HG02870 (cell line): ENCODE results near the gene CALN1.

Source experiments
- ATAC-seq: cut with Tn5 transposase; IDR thresholded peaks from one replicate; pipeline ENCODE4 v1.9.1; 2021; ENCODE audit warnings: mild to moderate bottlenecking, moderate library complexity; ENCODE audit not compliant: unreplicated experiment

Gene CALN1

DNA sequence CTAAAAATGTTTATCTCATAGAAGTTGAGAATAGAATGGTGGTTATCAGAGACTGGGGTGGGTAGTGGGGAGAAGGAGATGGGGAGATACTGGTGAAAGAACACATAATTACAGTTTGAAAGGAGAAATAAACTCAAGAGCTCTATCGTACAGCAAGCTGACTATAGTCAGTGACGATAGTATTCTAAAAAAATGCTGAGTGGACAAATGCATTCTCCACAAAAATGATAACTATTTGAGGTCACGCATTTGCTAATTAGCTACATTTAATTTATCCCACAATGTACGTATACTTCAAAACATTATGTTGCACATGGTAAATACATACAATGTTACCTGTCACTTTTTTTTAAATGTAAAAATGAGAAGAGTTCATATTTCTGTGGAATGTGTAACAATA, 507.7 kb downstream of the CALN1 start:
- ATAC-seq: no peak

DNA sequence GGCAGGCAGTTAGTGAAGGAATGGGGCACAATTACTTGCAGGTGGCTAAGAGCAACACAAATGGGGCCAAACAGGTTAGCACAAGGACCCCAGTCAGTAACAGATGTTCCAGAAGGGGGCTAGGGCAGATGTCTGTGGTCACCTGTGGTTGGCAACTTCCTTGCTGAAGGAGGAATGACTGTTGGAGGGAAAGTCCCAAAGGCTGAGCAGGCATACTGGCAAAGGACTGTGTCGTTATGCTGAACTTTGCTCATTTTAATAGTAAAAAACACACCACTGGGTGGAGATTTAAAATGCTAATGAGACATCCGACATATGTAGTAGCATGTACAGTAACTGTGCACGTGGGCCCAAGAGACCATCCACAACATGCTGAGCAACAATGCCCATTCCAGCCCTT, 511.6 kb downstream of the CALN1 start:
- ATAC-seq: no peak

- no peak for ATAC-seq
Measured at GRCh38 chr7:71896535-71896934, 515.6 kb downstream of the CALN1 start.

DNA sequence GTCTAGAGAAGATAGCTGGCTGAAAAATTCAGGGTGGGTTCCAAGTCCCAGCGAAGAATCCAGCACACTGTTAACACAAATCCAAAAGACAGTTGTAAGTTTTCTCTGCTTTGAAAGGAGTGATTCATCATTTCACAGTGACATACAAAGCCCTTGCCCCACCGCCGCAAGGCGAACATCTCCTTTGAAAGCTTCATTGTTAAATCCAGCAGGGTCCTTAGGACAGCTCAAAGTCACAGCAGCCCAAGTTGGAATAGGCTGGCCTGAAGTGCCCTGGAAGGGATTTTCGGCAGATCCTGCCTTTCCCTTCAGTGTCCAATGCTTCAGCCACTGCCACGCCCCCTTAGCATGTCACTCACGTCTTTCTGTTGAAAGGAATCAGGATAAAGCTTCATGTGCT, 526.1 kb downstream of the CALN1 start:
- ATAC-seq: no peak

- no peak for ATAC-seq
Measured at GRCh38 chr7:71885487-71885886, 526.7 kb downstream of the CALN1 start.

DNA sequence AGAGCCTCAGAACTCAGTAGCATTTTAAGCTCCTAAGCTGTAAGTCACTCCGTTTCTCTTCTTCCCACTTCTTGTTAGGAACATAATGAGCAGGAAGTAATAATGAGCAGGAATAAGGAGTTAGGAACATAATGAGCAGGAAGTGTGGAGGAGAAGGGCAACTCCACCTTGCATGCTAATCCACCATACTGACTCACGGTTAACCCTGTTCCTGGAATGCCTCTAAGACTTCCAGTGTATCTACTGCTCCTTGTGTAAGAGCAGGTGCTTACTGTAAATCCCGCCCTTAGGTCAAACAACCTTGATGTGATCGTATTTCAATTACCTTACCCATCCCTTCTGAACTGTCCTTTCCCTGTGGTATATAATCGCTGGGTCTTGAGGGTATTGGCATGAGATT, 528.7 kb downstream of the CALN1 start:
- ATAC-seq: no peak

DNA sequence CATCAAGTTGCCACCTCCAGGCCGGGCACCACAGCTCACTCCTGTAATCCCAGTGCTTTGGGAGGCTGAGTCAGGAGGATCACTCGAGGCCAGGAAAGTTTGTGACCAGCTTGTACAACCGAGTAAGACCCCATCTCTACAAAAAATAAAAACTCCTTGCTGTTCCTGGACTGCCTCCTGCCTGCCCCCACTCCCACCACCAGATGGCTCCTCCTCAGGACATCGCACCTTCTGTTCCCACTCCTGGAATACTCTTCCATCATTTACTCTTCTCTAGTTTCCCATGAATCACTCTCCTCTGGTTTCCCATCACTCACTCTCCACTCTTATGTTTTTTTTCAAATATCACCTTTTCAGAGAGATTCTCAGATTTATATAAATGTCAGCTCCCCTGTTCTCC, 540.7 kb downstream of the CALN1 start:
- ATAC-seq: no peak

DNA sequence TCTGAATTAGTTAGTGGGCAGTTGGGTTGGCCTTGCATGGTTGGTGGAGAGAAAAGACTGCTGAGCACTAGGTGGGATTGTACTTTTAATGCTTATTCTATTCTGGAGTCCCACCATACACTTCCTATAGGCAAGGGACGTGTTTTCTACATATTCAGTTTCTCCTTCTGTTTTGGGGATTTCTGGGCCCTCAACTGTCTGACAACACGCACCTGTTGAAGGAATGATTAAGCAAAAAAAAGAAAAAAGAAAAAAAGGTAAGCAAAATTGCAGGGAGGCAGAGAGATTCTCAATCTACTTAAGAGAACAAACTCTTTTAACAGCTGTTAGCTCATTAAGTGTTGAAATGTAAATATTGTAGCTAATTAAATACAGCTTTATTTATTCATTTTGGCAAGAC, 541.3 kb downstream of the CALN1 start:
- no peak for ATAC-seq

GRCh38 chr7:71868797-71869196, 543.3 kb downstream of the CALN1 start:
- ATAC-seq: no peak

- ATAC-seq: no peak
Measured at GRCh38 chr7:71867626-71868025, 544.5 kb downstream of the CALN1 start.

DNA sequence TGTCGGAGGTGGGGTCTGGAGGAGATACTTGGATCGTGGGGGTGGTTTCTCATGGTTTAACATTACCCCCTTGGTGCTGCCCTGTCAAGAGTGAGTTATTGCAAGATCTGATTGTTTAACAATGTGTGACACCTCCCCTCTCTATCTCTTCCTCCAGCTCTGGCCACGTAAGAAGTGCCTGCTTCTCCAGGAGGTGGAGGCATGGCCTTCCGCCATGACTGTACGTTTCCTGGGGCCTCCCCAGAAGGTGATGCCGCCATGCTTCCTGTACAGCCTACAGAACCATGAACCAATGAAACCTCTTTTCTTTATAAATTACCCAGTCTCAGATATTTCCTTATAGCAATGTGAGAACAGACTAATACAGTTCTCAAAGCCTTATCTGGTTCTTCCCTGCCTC, 547.0 kb downstream of the CALN1 start:
- ATAC-seq: no peak

DNA sequence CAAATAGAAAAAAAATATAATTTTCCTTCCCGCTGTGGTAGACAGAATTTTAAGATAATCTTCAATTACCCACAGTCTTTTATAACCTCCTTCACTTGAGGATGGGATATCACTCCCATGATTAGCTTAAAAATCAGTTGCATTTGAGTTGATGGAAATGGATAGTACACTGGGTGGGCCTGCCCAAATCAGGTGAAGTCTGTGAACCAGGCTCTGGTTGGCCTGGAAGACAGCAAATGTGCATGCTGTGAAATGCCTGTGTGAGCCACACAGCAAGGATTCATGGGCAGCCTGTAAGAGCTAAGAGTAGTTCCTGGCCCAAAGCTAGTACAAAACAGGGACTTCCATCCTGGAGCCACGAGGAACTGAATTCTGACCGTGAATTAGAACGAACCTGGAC, 548.0 kb downstream of the CALN1 start:
- no peak for ATAC-seq

GRCh38 chr7:71860572-71860971, 551.6 kb downstream of the CALN1 start:
- no peak for ATAC-seq

DNA sequence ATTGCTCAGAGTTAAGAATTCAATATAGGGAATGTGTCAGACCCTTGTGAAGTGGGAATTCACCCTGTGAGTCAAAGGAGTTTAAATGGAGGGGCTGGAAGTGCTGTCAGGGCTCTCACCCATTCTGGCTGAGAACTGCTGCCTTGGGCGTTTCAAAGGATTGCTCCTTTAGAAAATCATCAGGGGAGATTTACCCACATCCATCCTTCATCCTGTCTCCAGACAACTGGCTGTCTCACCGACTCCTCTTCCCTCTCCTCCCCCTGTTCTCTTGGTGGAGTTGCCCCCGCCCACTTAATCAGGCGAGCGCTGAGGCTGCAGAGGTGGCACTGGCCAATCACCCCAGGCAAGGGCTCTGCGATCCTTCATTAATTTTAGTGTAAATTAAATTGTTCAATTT, 554.8 kb downstream of the CALN1 start:
- ATAC-seq: no peak

DNA sequence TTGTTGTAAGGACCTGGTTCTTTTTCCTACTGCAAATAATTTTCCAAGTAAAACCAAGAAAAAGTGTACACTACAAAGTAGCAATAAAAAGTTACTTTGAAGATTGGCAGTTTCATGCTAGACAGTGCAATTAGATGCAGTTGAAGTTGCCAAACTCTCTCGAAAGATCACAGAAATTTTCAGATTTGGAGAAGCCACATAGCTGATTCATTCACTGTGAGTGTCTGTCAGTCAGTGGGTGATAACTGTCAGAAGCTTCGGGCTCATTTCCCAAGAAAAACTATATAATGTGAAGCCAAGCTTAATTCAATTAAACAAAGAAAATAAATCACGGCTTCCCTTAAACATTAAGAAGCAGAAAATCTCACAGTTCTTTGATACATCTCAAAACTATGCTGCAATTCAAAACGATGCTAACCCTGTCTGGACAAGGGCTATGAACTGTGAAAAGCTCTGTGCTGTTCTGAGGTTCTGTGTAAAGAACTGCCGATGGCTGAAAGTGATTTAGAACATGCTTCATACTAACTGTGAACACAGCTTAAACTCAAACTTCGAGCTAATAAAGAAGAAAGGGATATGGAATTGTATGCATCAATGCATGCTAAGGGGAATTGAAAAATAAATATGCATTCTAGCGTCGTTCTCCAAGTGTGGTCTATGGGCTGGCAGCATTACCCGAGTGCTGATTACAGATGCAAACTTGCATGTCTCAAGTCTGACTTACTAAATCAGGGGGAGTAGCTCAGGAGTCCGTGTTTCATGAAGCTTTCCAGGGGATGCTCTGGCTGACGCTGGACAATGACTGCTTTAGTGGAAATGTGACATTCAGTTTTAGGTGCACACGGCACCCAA, 557.4 kb downstream of the CALN1 start:
- no peak for ATAC-seq

- ATAC-seq: no peak
Measured at GRCh38 chr7:71851776-71852498, 560.2 kb downstream of the CALN1 start.

GRCh38 chr7:71846160-71846559, 566.0 kb downstream of the CALN1 start:
- ATAC-seq: no peak

- ATAC-seq: no peak
Measured at GRCh38 chr7:71843676-71844075, 568.5 kb downstream of the CALN1 start.

GRCh38 chr7:71842786-71843185, 569.4 kb downstream of the CALN1 start:
- no peak for ATAC-seq

DNA sequence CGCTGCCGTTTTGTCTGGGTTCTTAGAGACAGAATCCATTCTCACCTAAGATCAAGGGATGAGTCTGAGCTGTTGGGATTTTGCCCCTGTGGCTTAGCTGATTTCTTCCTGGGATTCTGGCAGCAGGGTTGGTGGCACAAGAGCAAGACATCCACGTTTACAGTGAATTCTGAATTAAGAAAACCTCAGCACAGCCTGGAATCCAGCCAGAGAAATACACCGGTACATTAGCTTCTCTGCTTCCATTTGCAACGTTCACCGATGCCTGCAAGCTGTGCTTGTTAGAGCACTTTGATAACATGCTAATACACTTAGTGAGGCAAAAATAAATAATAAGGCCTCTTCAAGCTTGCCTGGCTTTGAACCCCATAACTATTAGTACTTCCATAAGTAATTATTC, 569.8 kb downstream of the CALN1 start:
- no peak for ATAC-seq

DNA sequence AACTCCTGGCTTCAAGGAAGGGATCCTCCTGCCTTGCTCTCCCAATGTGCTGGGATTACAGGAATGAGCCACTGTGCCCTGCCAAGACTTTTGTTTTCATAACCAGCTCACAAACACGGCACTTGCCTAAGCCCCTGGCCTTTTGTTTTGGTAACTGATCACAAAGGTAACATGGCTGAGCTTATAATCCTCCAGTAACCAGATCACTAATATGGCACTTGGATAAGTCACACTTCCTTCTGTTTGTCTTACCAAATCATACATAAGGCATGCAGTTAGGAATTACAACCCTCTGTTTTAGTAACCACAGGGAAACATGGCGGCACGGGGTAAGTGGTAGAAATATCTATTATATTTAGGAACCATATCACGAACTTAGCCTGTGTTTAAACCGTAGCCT, 577.1 kb downstream of the CALN1 start:
- ATAC-seq: no peak

- ATAC-seq: no peak
Measured at GRCh38 chr7:71829515-71829914, 582.6 kb downstream of the CALN1 start.
